Pancreas (tissue), 10 donors: ENCODE data around the gene IRF5. TPM values are rescaled to one million over a fixed set of nuclear protein-coding genes. Genes with fewer than 3 reads are reported as not detected.

Experiments used
- ATAC-seq, 4 donors: fragments of 200-7000 bp; cut with Tn5 transposase; one replicate each; pipeline versions ENCODE4 v1.8.0 to v1.9.1; 2020; ENCODE audit warnings: mild to moderate bottlenecking in 4 of 4, moderate library complexity in 4 of 4
- DNase-seq, 6 donors: peaks; one replicate each; pipeline ENCODE4 v3.0.0-alpha.2; 2020
- FAIRE-seq: peaks from 2 replicates; lab custom pipeline; 2012; peaks lifted over from hg19 to GRCh38; lab: Jason Lieb, UNC
- H3K27ac ChIP-seq, 4 donors: fragments of 200-600 bp; sonication (generic); 1 replicate in 3 of 4; 2 replicates in 1 of 4; pipeline versions ENCODE4 v1.5.0 to v1.8.0; 2020
- H3K27me3 ChIP-seq, 4 donors: fragments of 200-600 bp; one replicate each; pipeline ENCODE4 v1.8.0; 2021
- H3K36me3 ChIP-seq, 3 donors: fragments of 200-600 bp; sonication (generic) in 1 of 3; one replicate each; pipeline versions ENCODE4 v1.5.0 to v1.8.0; 2020 to 2021
- H3K4me1 ChIP-seq, 3 donors: fragments of 200-600 bp; one replicate each; pipeline ENCODE4 v1.8.0; 2021
- H3K4me3 ChIP-seq, 4 donors: fragments of 200-600 bp; sonication (generic) in 2 of 4; one replicate each; pipeline versions ENCODE4 v1.5.0 to v1.8.0; 2020 to 2021
- H3K9me3 ChIP-seq, 4 donors: fragments of 200-600 bp; one replicate each; pipeline ENCODE4 v1.8.0; 2021
- CTCF ChIP-seq, 4 donors: fragments of 200-600 bp; sonication (generic) in 3 of 4; IDR thresholded peaks; one replicate each; pipeline versions ENCODE4 v1.5.0 to v1.8.0; 2021; ENCODE audit warnings: antibody characterized with exemption in 4 of 4
- WGBS, 2 donors: extraction: QIAGEN DNeasy Blood & Tissue Kit; methylation state at CpG; one replicate each; pipeline ENCODE4 v1.1.7; 2013; 5-methylcytosine and 5-hydroxymethylcytosine counted together
- intact Hi-C, 3 donors: fragments of 100-400 bp; cut with DNase I; formaldehyde crosslinking; loops; one replicate each; pipeline versions ENCODE4 v1.11.1 to v1.14.2; 2022
- polyA plus RNA-seq, 2 donors: library from polyadenylated mRNA; stranded (reverse); fragments of 200-250 nt; gene quantifications; one replicate each; pipeline ENCODE4 v1.2.3, GENCODE V29; 2013
- total RNA-seq, 6 donors: library from RNA; stranded (reverse); fragmentation: NEBNext Ultra II Directional in 4 of 6; extraction: Animal tissue kit (Norgen Biotek cat#: 25700) in 4 of 6; gene quantifications; one replicate each; pipeline versions ENCODE4 v1.2.1 to v1.2.4, GENCODE V29; 2021 to 2023
- donor health status: healthy with polysubstance abuse.
- donor health status: DM: no; HTN: no; CAD: no; lungs with moderate emphysema.
- donor health status: DM: no; HTN: no; CAD: no.
- donor health status: control.
- donor health status: control.
- donor health status: Bipolar disorder and iron deficiency.
- donor health status: DM: yes; HTN: yes; CAD: no.
- donor health status: DM: no; HTN: no; CAD: no.
- donor health status: DM: no; HTN: no; CAD: no.
- donor health status: DM: yes; HTN: yes; CAD: no.

Gene IRF5
- total and polyA plus RNA-seq, 8 donors: 3.2 to 12.4 (median 5.1) TPM

- peak in 3 of 4 donors; percentile 26 to 58 (median 54) for ATAC-seq
- H3K27me3 ChIP-seq: peaks cover 0 to 7% (median 0%) of the 10 kb centered on the region in 4 donors
These were observed 44.3 kb upstream of the IRF5 start for GRCh38 chr7:128893251-128894100.

GRCh38 chr7:128894101-128894440 lies 43.7 kb upstream of the IRF5 start:
- ATAC-seq (no peak), DNase-seq (no peak), FAIRE-seq (no peak)
- no peak overlapping the region for H3K27ac ChIP-seq
- intact Hi-C loops: no loop called here
- peaks cover 0 to 7% (median 0%) of the 10 kb centered on the region in 4 donors for H3K27me3 ChIP-seq
- no peaks in the 10 kb centered on the region for H3K9me3 ChIP-seq
- H3K36me3 ChIP-seq: no peaks in the 10 kb centered on the region
- no peaks in the 10 kb centered on the region for H3K4me1 ChIP-seq
- WGBS, 2 donors: 89 to 91% methylated on average over 6 of the region's 6 CpGs
- TF ChIP-seq CTCF (IDR thresholded peaks at IDR 0.05): no peak
- no peak overlapping the region for H3K4me3 ChIP-seq

More at GRCh38 chr7:128893251-128894100, 44.3 kb upstream of the IRF5 start:
- TF ChIP-seq CTCF (IDR thresholded peaks at IDR 0.05): no peak
- no peaks in the 10 kb centered on the region for H3K9me3 ChIP-seq
- WGBS, 2 donors: 87 to 92% methylated on average over 21 to 23 of the region's 23 CpGs
- H3K27ac ChIP-seq: no peak overlapping the region
- no peaks in the 10 kb centered on the region for H3K36me3 ChIP-seq
- no peak overlapping the region for H3K4me3 ChIP-seq
- peak in 1 of 6 donors; percentile 60 for DNase-seq
- H3K4me1 ChIP-seq: no peaks in the 10 kb centered on the region
- no peak for FAIRE-seq
- intact Hi-C loops: no loop called here

GRCh38 chr7:128895320-128895719 lies 42.4 kb upstream of the IRF5 start:
- no peaks in the 10 kb centered on the region for H3K4me1 ChIP-seq
- H3K4me3 ChIP-seq: no peak overlapping the region
- H3K9me3 ChIP-seq: no peaks in the 10 kb centered on the region
- intact Hi-C loops: no loop called here
- DNase-seq (peak in 1 of 6 donors; percentile 8), FAIRE-seq (no peak), ATAC-seq (no peak)
- 69 to 79% methylated on average over 3 of the region's 3 CpGs for WGBS, 2 donors
- no peak for TF ChIP-seq CTCF (IDR thresholded peaks at IDR 0.05)
- no peak overlapping the region for H3K27ac ChIP-seq
- H3K36me3 ChIP-seq: no peaks in the 10 kb centered on the region
- H3K27me3 ChIP-seq: peaks cover 0 to 7% (median 0%) of the 10 kb centered on the region in 4 donors

GRCh38 chr7:128899392-128899791 lies 38.3 kb upstream of the IRF5 start:
- Histone ChIP-seq H3K27me3 (no peaks in the 10 kb centered on the region), H3K9me3 (no peaks in the 10 kb centered on the region), H3K27ac (no peak overlapping the region), H3K4me1 (no peaks in the 10 kb centered on the region), H3K4me3 (no peak overlapping the region), H3K36me3 (no peaks in the 10 kb centered on the region)
- intact Hi-C loops: no loop called here
- TF ChIP-seq CTCF (IDR thresholded peaks at IDR 0.05): no peak
- no peak for ATAC-seq
- FAIRE-seq: no peak
- no peak for DNase-seq

GRCh38 chr7:128900237-128900636 lies 37.5 kb upstream of the IRF5 start:
- H3K4me3 ChIP-seq: no peak overlapping the region
- DNase-seq (no peak), FAIRE-seq (no peak), ATAC-seq (no peak)
- no peaks in the 10 kb centered on the region for H3K36me3 ChIP-seq
- H3K4me1 ChIP-seq: no peaks in the 10 kb centered on the region
- no peak for TF ChIP-seq CTCF (IDR thresholded peaks at IDR 0.05)
- no peaks in the 10 kb centered on the region for H3K9me3 ChIP-seq
- no peaks in the 10 kb centered on the region for H3K27me3 ChIP-seq
- H3K27ac ChIP-seq: no peak overlapping the region
- intact Hi-C loops: loop anchor here in 1 of 3 donors (10.0 kb wide), 1 partner anchor 305 kb away; no protein-coding TSS in a partner anchor
- 28 to 33% methylated on average over 1 of the region's 1 CpG for WGBS, 2 donors
